Mesodermal cell (in vitro differentiated cells): Measurements from ENCODE around the gene ETV4. TPM values are rescaled to one million over a fixed set of nuclear protein-coding genes. Genes with fewer than 3 reads are reported as not detected.
A peak's percentile ranks its signal among the peaks of the same experiment; 100 is the strongest.

Source experiments
- H3K27ac ChIP-seq: 2 replicates; pipeline ENCODE4 v1.7.0; 2013; ENCODE audit warnings: mild to moderate bottlenecking, low read depth, low read length, moderate library complexity; ENCODE audit not compliant: severe bottlenecking
- H3K36me3 ChIP-seq: 2 replicates; pipeline ENCODE4 v1.7.1; 2013; ENCODE audit warnings: mild to moderate bottlenecking, low read length, moderate library complexity; ENCODE audit not compliant: control insufficient read depth, insufficient read depth
- H3K4me1 ChIP-seq: one replicate; pipeline ENCODE4 v1.7.1; 2013; ENCODE audit warnings: mild to moderate bottlenecking, low read length; ENCODE audit not compliant: insufficient read depth, control insufficient read depth, poor library complexity, severe bottlenecking
- H3K4me3 ChIP-seq: 2 replicates; pipeline ENCODE4 v1.7.0; 2013; ENCODE audit warnings: low read length, control low read depth, mild to moderate bottlenecking; ENCODE audit not compliant: insufficient read depth, poor library complexity, severe bottlenecking; ENCODE audit errors: extremely low read depth
- H3K9me3 ChIP-seq: 2 replicates; pipeline ENCODE4 v1.7.1; 2013; ENCODE audit warnings: mild to moderate bottlenecking, low read length, moderate library complexity; ENCODE audit not compliant: control insufficient read depth
- WGBS, 2 experiments: methylation state at CpG; one replicate each; pipeline ENCODE4 v1.1.5; 2013; ENCODE audit warnings: missing lambda C conversion rate in 2 of 2; ENCODE audit not compliant: insufficient coverage in 2 of 2; 5-methylcytosine and 5-hydroxymethylcytosine counted together
- polyA plus RNA-seq, 2 experiments: library from polyadenylated mRNA; stranded (reverse); fragments of 50-300 nt; gene quantifications; one replicate each; pipeline ENCODE4 v1.2.3, GENCODE V29; 2013

ETV4 gene
- 70.4 TPM for polyA plus RNA-seq (2013, experiment 1 of 2)
- 58.7 TPM for polyA plus RNA-seq (2013, experiment 2 of 2)

GRCh38 chr17:43546319-43547188, at the start of gene ETV4:
TSS of gene ETV4 (minus strand) at chr17:43546340. CDS start at chr17:43545617, 723 bp downstream.
- WGBS, 2 experiments: 0 to 2% methylated on average over 22 to 28 of the region's 46 CpGs
- H3K27ac ChIP-seq: peak within 1 kb of the TSS; percentile 89
- peaks cover 7% of the 10 kb centered on the region for H3K36me3 ChIP-seq
- H3K4me3 ChIP-seq: peak within 1 kb of the TSS; percentile 61
- H3K9me3 ChIP-seq: no peaks in the 10 kb centered on the region
- peaks cover 44% of the 10 kb centered on the region for H3K4me1 ChIP-seq

- H3K9me3 ChIP-seq: no peaks in the 10 kb centered on the region
- H3K36me3 ChIP-seq: no peaks in the 10 kb centered on the region
- H3K4me1 ChIP-seq: peaks cover 24% of the 10 kb centered on the region
- H3K4me3 ChIP-seq: no peak overlapping the region
- 54 to 89% methylated on average over 1 to 3 of the region's 4 CpGs for WGBS, 2 experiments
- H3K27ac ChIP-seq: no peak overlapping the region
These were observed 49.3 kb upstream of the ETV4 start for GRCh38 chr17:43595466-43595865.

- Histone ChIP-seq H3K4me3 (no peak overlapping the region), H3K4me1 (peaks cover 16% of the 10 kb centered on the region), H3K36me3 (no peaks in the 10 kb centered on the region), H3K9me3 (peaks cover 7% of the 10 kb centered on the region), H3K27ac (peak overlapping the region; percentile 92)
- WGBS, 2 experiments: 72 to 82% methylated on average over 20 of the region's 28 CpGs
These were observed 45.8 kb upstream of the ETV4 start for GRCh38 chr17:43591779-43592562.

- Histone ChIP-seq H3K9me3 (peaks cover 7% of the 10 kb centered on the region), H3K4me1 (peaks cover 16% of the 10 kb centered on the region), H3K4me3 (no peak overlapping the region), H3K27ac (peak overlapping the region; percentile 92), H3K36me3 (no peaks in the 10 kb centered on the region)
- WGBS, 2 experiments: 100% methylated on average over 1 to 3 of the region's 3 CpGs
These were observed 44.9 kb upstream of the ETV4 start for GRCh38 chr17:43591001-43591400.

- Histone ChIP-seq H3K27ac (no peak overlapping the region), H3K36me3 (no peaks in the 10 kb centered on the region), H3K4me1 (peaks cover 17% of the 10 kb centered on the region), H3K4me3 (no peak overlapping the region), H3K9me3 (peaks cover 7% of the 10 kb centered on the region)
- WGBS, 2 experiments: 94 to 97% methylated on average over 6 of the region's 9 CpGs
These were observed 42.7 kb upstream of the ETV4 start for GRCh38 chr17:43588664-43589435.

- no peak overlapping the region for H3K4me3 ChIP-seq
- H3K27ac ChIP-seq: no peak overlapping the region
- peaks cover 7% of the 10 kb centered on the region for H3K9me3 ChIP-seq
- 76 to 83% methylated on average over 2 of the region's 2 CpGs for WGBS, 2 experiments
- peaks cover 19% of the 10 kb centered on the region for H3K4me1 ChIP-seq
- H3K36me3 ChIP-seq: no peaks in the 10 kb centered on the region
These were observed 42.0 kb upstream of the ETV4 start for GRCh38 chr17:43588121-43588520.

GRCh38 chr17:43587647-43588046, 41.5 kb upstream of the ETV4 start:
- no peak overlapping the region for H3K4me3 ChIP-seq
- 78 to 97% methylated on average over 2 to 4 of the region's 5 CpGs for WGBS, 2 experiments
- no peak overlapping the region for H3K27ac ChIP-seq
- H3K9me3 ChIP-seq: peaks cover 7% of the 10 kb centered on the region
- H3K4me1 ChIP-seq: peaks cover 19% of the 10 kb centered on the region
- H3K36me3 ChIP-seq: no peaks in the 10 kb centered on the region

GRCh38 chr17:43584666-43585102, 38.5 kb upstream of the ETV4 start:
- 91 to 95% methylated on average over 4 of the region's 6 CpGs for WGBS, 2 experiments
- H3K36me3 ChIP-seq: no peaks in the 10 kb centered on the region
- no peak overlapping the region for H3K4me3 ChIP-seq
- peaks cover 9% of the 10 kb centered on the region for H3K4me1 ChIP-seq
- H3K9me3 ChIP-seq: peaks cover 7% of the 10 kb centered on the region
- H3K27ac ChIP-seq: no peak overlapping the region

GRCh38 chr17:43583332-43583731, 37.2 kb upstream of the ETV4 start:
- no peak overlapping the region for H3K27ac ChIP-seq
- H3K4me3 ChIP-seq: no peak overlapping the region
- peaks cover 7% of the 10 kb centered on the region for H3K9me3 ChIP-seq
- peaks cover 23% of the 10 kb centered on the region for H3K4me1 ChIP-seq
- H3K36me3 ChIP-seq: no peaks in the 10 kb centered on the region
- 93 to 100% methylated on average over 5 to 6 of the region's 7 CpGs for WGBS, 2 experiments

GRCh38 chr17:43581613-43582012, 35.5 kb upstream of the ETV4 start:
- WGBS, 2 experiments: 90 to 100% methylated on average over 3 of the region's 4 CpGs
- H3K4me3 ChIP-seq: no peak overlapping the region
- H3K4me1 ChIP-seq: peaks cover 37% of the 10 kb centered on the region
- no peak overlapping the region for H3K27ac ChIP-seq
- no peaks in the 10 kb centered on the region for H3K9me3 ChIP-seq
- no peaks in the 10 kb centered on the region for H3K36me3 ChIP-seq
